Glomerular endothelial cell (primary cell): Measurements from ENCODE around the gene TDRD5. TPM values are rescaled to one million over a fixed set of nuclear protein-coding genes. Genes with fewer than 3 reads are reported as not detected.
"Not testable (repeated sequence)": the region's sequence is repeated elsewhere in the genome, so short reads cannot be mapped to it uniquely, and the experiment has no call there.

Experiments
- DNase-seq: peaks from one replicate; pipeline ENCODE4 v3.0.0-alpha.2; 2011; ENCODE audit warnings: low read depth, low spot score; ENCODE audit errors: extremely low read depth
- total RNA-seq: library from RNA; depleted of rRNA; stranded (reverse); fragments of >200 nt; gene quantifications from 2 replicates; pipeline ENCODE4 v1.2.3, GENCODE V29; 2015

TDRD5 gene
- total RNA-seq, 1 donor from 2014 or later, result not detected

GRCh38 chr1:179599623-179600249, 8.1 kb downstream of the TDRD5 start:
- DNase-seq, result peak; percentile 2

GRCh38 chr1:179601093-179601492, 9.5 kb downstream of the TDRD5 start:
- no peak for DNase-seq

GRCh38 chr1:179612361-179612760, 20.7 kb downstream of the TDRD5 start:
- no peak for DNase-seq

- no peak for DNase-seq
Measured at GRCh38 chr1:179630719-179631118, 39.1 kb downstream of the TDRD5 start.

- DNase-seq, result no peak
Measured at GRCh38 chr1:179632868-179633267, 41.2 kb downstream of the TDRD5 start.

GRCh38 chr1:179637211-179637860, 45.7 kb downstream of the TDRD5 start:
- DNase-seq, result no peak

GRCh38 chr1:179661018-179661417, 69.4 kb downstream of the TDRD5 start:
- no peak for DNase-seq

GRCh38 chr1:179663810-179664209, 72.2 kb downstream of the TDRD5 start:
- peak; percentile 77 for DNase-seq

GRCh38 chr1:179677882-179678281, 86.2 kb downstream of the TDRD5 start:
- no peak for DNase-seq

GRCh38 chr1:179694530-179694929, 102.9 kb downstream of the TDRD5 start:
- not testable (repeated sequence) for DNase-seq

- DNase-seq, result no peak
Measured at GRCh38 chr1:179702946-179703539, 111.4 kb downstream of the TDRD5 start.

- no peak for DNase-seq
Measured at GRCh38 chr1:179706339-179706941, 114.8 kb downstream of the TDRD5 start.

GRCh38 chr1:179707406-179707805, 115.8 kb downstream of the TDRD5 start:
- DNase-seq, result no peak

- peak; percentile 39 for DNase-seq
Measured at GRCh38 chr1:179708434-179709195, 117.0 kb downstream of the TDRD5 start.

GRCh38 chr1:179709841-179710329, 118.3 kb downstream of the TDRD5 start:
- DNase-seq, result peak; percentile 80

GRCh38 chr1:179714159-179714558, 122.5 kb downstream of the TDRD5 start:
- DNase-seq, result no peak

GRCh38 chr1:179714623-179715022, 123.0 kb downstream of the TDRD5 start:
- DNase-seq, result no peak

- no peak for DNase-seq
Measured at GRCh38 chr1:179719272-179719671, 127.6 kb downstream of the TDRD5 start.

GRCh38 chr1:179728271-179728670, 136.6 kb downstream of the TDRD5 start:
- no peak for DNase-seq

- no peak for DNase-seq
Measured at GRCh38 chr1:179729881-179730280, 138.2 kb downstream of the TDRD5 start.

GRCh38 chr1:179731643-179732042, 140.0 kb downstream of the TDRD5 start:
- no peak for DNase-seq
